Heart left ventricle (tissue), 13 donors: ENCODE results near the gene PIGW.

Experiments
- CTCF ChIP-seq, 12 donors: fragments of 200-600 bp; sonication (generic) in 4 of 12; IDR thresholded peaks; one replicate each; pipeline versions ENCODE4 v1.5.0 to v1.8.0; 2018 to 2022; ENCODE audit warnings: antibody characterized with exemption in 12 of 12, mild to moderate bottlenecking in 5 of 12
- POLR2A ChIP-seq, 2 donors: fragments of 450-650 bp; IDR thresholded peaks; one replicate each; pipeline ENCODE4 v1.6.1; 2017; ENCODE audit warnings: antibody characterized with exemption in 2 of 2, mild to moderate bottlenecking in 2 of 2, moderate library complexity in 2 of 2
- donor health status: ischemic (EF 13 %, LVEDD 7.1; RV severe dilation, severe dysfunction).
- donor health status: DM: no; HTN: yes; CAD: no.
- donor health status: DM: no; HTN: no; CAD: no.
- donor health status: ischemic (EF 25% LVEDD 6.9; RV normal size, moderate dysfunction).
- donor health status: ischemic (EF 25% LVEDD 5.7; RV mildly dilated, moderate dysfunction).
- donor health status: ischemic (EF 35%, LVEDD 5.7; RV mildly dilated, moderate dysfunction).
- donor health status: nonischemic (EF 11% LVEDD 7.7; RV severe dilation, severe dysfunction).
- donor health status: DM: yes; HTN: yes; CAD: no.
- donor health status: PGD.
- donor health status: ischemic (EF 29% LVEDD 5.4; RV normal size, mild dysfunction).
- donor health status: nonischemic (EF 23%, LVEDD 6.1; RV moderate dilation, normal function).

DNA sequence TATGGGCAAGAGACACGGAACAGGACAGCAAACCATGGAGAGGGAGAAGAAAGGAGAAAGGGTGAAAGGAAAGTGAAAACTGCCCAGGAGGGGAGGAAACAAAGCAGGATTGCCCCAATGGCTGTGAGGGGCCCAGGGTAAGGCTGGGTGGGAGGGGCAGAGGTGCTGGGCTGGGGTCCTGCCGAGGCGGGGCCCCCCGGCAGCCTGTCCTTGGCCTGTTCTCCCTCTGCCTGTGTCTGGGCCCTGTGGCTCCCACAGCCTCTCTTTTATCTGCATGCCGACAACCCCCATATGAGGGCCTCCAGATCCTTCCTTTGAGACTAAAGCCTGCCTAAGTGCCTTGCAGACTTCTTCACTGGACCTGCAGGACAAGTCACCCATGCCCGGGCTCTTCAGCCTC is 32.8 kb upstream of the PIGW start:
- TF ChIP-seq CTCF (IDR thresholded peaks at IDR 0.05) (no peak), POLR2A (IDR thresholded peaks at IDR 0.05) (no peak)
